D721Med (cell line): ENCODE results near the gene PAWR.

Experiments
- DNase-seq: peaks from one replicate; pipeline ENCODE4 v3.0.0; 2011; ENCODE audit warnings: low spot score; ENCODE audit not compliant: insufficient read length
- FAIRE-seq: peaks from 2 replicates; lab custom pipeline; 2011; peaks lifted over from hg19 to GRCh38; lab: Jason Lieb, UNC
- CTCF ChIP-seq: IDR thresholded peaks from 2 replicates; pipeline ENCODE4 v1.5.1; 2012; ENCODE audit warnings: mild to moderate bottlenecking, control low read depth; ENCODE audit not compliant: insufficient read depth; ENCODE audit errors: missing control alignments

The PAWR gene

GRCh38 chr12:79537675-79538074 is 153.1 kb downstream of the PAWR start:
- FAIRE-seq (no peak), DNase-seq (no peak)
- TF ChIP-seq CTCF = no peak

- TF ChIP-seq CTCF = no peak
- DNase-seq = no peak
- no peak for FAIRE-seq
These were observed 155.0 kb downstream of the PAWR start for GRCh38 chr12:79535751-79536150.
